GM19372 (cell line): ENCODE results near the gene DDAH2.

Experiments used
- ATAC-seq: cut with Tn5 transposase; IDR thresholded peaks from one replicate; pipeline ENCODE4 v1.9.1; 2021; ENCODE audit warnings: mild to moderate bottlenecking, low read depth, moderate library complexity; ENCODE audit not compliant: unreplicated experiment

The DDAH2 gene

DNA sequence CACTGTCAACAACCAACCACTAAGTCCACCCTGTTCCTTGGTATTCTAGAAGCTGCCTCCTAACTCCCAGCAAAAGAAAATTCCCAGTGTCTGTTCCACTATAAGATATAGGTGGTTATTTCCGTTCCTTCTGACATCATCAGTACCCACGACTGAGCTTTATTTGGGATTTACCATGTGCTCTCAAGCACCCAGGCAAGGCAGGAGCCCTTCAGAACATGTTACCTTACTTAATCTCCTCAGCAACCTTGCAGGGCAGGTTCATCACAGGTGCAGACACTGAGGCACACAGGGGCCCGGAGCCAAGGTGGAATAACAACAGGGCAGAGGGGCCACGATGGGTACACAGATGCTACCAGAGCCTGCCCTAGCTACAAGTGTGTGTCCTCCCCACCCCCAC, 36.7 kb downstream of the DDAH2 start:
- ATAC-seq: no peak

DNA sequence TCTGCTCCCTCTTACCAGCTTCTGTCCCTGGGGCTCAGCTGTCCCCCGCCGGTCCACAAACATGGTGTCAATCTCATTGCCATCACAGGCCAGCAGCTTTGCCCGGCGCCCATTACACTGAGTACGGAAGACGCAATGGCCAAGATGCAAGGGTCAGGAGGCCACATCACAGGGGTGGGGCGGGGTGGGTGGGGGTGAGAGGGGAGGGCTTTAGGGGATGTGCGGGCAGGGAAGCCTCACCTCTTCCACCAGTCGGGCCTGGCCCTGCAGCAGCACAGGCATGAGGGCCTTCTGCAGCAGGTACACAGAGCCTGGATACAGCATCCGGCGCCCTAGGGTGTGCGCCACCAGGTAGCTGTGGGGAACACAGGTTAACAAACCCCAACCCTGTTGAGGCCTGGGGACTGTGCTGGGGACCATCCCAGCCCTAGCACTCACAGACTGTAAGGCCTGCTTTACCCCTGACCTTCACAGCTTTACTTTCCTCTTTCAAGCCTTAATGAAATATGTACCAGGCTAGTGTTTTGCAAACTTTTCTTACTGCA, 37.5 kb downstream of the DDAH2 start:
- no peak for ATAC-seq

DNA sequence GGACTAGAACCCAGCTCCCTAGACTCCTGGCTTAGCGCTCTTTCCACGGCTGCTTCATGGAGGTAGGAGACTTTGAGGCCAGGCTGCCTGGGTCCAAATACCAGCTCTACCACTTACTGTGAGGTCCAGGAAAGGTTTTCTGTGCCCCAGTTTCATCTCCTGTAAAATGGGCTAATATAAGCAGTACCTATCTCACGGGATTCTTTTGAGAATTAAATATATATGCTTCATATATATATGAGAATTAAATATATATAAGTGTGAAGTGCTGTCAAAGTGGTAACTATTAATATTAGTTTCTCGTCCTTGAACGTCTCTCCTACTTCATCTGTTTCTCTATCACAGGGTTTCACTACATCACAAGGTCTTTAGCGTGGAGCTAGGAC, 38.0 kb downstream of the DDAH2 start:
- ATAC-seq: no peak

DNA sequence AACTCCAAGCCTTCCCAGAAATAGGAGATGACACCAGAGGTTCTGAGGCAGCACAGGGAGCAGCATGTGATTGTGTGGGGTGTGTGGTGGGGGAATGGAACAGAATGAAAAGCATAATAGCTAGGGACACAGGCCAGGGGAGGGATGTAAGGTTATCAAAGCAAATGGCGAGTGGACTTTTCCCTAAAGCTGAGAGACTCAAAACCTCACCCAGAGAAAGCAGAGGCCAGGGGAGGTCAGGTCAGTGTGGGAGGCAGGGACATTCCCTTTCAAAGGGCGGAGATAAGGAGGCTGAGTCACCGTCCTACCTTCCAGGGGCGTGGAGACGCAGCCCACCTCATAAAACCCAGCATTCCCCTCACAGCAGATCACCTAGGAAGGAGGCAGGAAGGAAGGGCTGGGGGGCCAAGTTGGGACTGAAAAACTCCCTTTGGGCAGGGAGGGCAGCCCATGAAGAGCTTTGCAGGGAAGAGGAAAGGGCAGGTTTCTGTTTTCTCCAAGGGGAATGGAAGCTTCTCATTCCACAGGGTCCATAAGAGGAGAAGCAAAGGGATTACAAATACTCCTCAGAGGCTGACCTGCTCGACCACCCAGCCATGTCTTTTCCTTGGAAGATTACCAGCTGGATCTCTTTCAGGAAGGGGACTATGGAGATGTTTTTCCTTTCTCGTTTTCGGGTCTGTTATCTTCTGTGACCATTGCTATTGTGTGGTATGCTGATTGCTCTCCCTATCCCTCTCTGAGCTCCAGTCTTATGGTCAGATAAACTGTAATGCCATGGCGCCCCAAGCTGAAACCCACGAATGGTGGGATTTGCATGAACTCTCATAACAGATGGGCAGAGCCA, 38.6 kb downstream of the DDAH2 start:
- no peak for ATAC-seq

DNA sequence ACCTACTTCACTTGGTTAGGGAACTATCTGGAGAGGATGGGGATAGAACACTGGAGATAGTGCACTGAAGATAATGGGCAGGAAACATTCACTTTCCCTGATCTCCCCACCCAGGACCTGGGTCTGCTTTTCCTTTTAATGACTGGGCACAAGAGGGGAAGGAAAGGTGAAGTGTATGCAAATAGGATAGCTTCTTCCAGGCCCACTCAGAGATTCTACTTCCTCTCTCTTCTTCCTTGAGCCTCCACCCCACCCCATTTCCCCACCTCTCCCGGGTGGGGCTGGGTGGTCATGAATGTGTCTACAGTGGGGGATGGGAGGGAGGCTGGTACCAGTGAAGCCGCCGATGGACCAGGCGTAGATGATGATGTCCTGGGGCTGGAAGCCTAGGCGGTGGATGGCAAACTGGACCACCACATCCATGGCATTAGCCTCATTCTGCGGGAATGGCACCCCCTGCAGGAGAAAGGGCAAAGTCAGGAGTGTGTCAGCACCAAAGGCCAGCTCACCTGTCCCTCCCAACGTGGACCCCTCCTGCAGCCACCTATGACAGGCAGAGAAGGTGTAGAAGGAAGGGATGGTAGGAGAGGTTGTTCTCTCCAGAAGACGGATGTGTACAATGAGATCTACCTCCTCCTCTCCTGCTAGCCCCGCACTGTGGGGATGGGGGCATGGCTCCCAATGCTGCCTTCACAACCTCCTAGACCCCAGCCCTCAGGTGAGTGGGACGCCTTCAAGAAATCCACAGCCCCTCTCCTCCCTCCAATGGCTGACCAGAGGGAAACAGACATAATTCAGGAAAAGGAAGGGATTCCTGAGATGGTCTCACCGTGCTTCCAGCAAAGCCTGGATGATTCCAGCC, 39.6 kb downstream of the DDAH2 start:
- no peak for ATAC-seq

DNA sequence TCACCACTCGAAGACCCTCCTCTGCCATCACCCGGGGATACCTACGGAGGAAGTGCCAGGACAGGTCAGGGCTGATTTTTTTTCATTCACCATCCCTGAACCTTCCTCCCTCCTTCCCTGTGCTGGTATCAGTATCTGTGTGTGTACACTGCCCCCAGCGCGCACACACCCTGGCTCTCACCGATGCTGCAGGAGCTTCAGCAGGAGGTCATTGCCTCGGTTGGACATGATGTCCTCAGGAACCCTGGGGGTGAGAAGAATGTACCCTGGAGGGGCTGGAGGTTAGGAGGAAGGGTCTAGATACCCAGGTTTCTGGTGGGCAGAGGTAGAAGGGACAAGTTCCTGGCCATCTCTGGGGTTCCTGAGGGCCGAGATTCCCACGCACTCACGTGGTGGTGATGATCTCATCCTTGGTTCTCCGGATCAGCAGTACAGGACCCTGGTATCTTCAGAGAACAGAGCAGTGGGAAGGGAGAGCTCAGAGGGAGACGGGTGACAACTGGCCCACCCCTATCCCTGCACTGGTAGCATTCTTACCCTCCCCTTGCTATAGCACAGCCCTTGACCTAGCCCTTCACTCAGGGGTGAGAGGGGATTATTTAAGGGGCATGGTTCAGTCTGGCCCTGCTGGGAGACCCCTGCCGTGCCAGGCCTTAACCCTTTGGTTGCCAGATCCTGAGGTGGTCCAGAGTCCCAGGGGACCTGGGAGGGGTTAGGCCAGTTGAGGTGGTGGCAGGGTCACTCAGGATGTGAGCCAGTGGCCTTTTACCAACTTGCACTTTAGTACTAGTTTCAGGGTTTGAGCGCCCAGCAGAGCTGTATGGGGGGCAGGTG, 41.0 kb downstream of the DDAH2 start:
- no peak for ATAC-seq

DNA sequence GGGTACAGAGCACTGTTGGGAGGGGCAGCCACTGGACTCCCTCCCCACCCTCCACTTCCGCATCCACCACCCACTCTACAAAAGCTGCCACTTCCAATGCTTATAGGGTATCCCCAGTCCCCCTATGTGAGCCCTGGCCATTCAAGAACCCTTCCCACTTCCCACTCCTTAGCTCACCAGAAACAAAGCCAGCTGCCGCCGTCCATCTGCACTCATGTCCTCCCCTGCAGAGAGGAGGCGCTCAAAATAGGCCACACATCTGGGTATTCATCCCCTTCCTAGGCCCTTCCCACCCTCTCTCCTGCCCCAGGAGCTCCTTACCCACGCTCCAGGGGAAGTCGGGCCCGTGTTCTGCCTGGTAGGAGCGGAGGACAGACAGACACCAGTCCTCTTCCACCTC, 41.8 kb downstream of the DDAH2 start:
- ATAC-seq: no peak

DNA sequence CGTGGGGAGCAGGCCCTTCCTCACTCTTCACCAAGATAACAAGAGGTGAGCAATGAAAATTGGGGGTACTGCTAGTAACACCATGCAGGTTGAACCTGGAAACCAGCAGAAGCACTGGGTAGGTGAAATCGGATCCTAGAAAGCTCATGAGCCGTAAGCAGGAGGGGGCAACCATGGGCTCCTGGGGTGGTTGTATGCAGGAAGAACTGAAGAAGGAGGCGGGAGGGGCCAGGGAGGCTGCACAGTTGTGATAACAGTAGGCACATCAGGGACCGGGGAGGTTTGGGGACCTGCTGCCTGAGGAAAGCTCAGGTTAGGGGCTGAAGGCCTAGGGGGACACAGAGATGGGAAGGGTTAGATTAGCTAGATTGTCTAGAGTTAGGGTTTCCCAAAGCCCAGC, 42.6 kb downstream of the DDAH2 start:
- no peak for ATAC-seq

DNA sequence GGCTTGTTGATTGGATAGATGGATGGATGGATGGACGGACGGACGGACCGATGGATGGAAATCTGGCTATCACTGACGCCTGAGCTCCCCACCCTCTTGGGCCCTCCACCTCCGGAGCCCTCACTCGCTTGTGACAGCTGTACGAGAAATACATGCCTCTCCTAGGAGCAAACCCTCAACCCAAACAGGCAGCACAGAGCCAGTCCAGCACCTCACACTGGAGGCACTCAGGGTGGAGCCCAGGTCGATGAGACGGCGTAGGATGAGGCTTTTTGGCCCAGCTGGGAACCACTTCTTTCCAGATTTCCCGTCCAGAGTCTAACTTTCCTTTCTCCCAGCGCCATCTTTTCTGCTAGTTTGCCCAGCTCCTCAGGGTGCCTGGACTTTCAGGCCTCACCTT, 45.5 kb downstream of the DDAH2 start:
- no peak for ATAC-seq

DNA sequence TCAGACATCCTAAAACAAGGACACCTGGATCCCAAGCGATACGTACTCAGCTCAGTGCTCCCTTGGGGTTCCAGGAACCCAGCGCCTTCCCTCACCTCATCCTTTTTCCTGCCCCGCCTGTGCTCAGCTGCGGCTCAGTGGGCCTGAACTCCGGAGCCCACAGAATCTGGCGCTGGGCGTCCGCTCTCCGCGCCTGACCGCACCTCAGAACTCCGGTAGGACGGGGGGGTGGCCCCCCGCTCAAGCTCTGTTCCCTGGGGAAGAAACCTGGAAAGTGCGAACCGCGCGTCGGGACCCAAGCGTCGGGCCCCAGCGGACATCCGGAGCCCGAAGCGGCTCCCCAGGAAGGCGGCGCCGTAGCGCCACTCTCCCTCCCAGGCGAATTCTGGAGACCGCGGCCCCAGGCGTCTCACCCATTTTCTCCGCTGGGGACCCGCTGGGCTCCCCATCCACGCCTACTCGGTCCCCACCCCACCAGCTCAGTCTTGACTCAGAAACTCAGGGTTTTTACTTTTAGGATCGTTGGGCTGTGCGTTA, 47.9 kb downstream of the DDAH2 start:
- ATAC-seq: no peak

DNA sequence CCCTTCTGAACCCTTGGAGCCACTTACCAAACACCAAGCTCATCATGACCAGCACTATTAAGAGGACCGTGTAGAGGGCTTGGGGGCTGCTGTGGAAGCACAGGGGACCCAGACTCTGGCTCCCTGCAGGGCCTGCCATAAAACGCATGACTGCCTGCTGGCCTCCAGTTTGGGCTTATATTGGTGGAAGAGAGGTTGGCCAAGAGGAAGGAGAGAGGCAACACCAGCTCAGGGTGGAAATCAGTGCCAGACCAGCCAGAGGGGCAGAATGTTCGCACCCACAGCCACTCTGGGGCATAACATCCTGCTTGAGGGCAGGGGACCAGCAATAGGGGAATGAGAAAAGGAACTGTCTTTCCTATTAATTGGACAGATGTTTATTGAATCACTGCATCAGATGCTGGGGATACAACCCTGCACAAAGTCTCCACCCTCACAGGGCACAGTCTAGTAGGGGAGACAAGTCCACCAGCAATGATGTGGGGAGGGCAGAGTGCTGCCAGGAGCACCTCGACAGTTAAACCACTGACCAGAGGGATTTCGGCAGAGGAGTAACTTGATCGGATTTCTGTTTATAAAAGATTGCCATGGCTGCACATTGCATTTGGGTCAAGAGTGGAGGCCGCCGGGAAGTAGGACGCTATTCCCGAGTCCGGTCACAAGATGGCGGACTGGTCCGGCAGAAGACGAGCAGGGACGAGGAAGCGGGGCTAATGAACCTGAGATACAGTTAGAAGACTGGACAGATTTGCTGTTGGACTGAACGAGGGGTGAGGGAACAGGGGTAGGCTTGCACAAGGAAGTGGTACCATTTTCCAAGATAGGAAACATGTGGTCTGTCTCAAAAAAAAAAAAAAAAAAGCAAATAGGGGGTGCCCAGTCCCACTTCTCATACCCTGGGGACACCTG, 48.6 kb downstream of the DDAH2 start, which contains the start of gene LY6G5C:
LY6G5C (minus strand) TSS at position 842 of the 909 bp plus-strand sequence; CDS start at position 148, 694 bp downstream.
- no peak for ATAC-seq

DNA sequence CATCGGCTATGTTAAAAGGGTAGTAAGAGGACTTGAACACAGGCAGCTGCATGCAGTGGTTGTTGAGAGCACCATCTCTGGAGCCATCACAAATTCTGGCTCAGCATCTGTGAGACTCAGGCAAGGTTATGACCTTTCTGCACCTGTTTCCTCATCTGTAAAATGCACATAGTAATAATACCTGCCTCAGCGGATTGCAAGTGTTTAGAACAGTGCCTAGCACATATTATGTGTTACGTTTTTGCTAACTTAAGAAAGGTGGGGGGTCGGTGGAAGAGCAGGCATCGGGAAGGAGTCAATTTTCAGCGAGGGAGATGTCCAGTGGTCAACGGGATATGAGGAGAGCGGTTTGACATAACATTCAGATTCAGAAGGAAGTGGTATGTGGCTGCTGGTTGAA, 51.1 kb downstream of the DDAH2 start:
- ATAC-seq: no peak
